Muscle of leg (tissue), 11 donors: Measurements from ENCODE around the gene PAX7. TPM values are rescaled to one million over a fixed set of nuclear protein-coding genes. Genes with fewer than 3 reads are reported as not detected.
A peak's percentile ranks its signal among the peaks of the same experiment; 100 is the strongest.

Source experiments
- DNase-seq: peaks from one replicate; pipeline ENCODE4 v3.0.0; 2013
- H3K27ac ChIP-seq: one replicate; pipeline ENCODE4 v1.5.1; 2013; ENCODE audit warnings: mild to moderate bottlenecking, low read length, control low read depth
- H3K27me3 ChIP-seq: one replicate; pipeline ENCODE4 v1.6.1; 2013; ENCODE audit warnings: low read length; ENCODE audit not compliant: control insufficient read depth, insufficient read depth
- H3K36me3 ChIP-seq: one replicate; pipeline ENCODE4 v1.6.1; 2013; ENCODE audit warnings: low read length; ENCODE audit not compliant: control insufficient read depth, insufficient read depth
- H3K4me1 ChIP-seq: one replicate; pipeline ENCODE4 v1.6.1; 2013; ENCODE audit warnings: low read length; ENCODE audit not compliant: control insufficient read depth, insufficient read depth
- H3K4me3 ChIP-seq: one replicate; pipeline ENCODE4 v1.5.1; 2013; ENCODE audit warnings: low read length, control low read depth
- H3K9me3 ChIP-seq: replicated peaks from 2 replicates; pipeline ENCODE4 v1.6.1; 2013; ENCODE audit warnings: low read depth, low read length; ENCODE audit not compliant: control insufficient read depth
- WGBS: methylation state at CpG from one replicate; pipeline ENCODE4 v1.1.5; 2013; ENCODE audit warnings: missing lambda C conversion rate; ENCODE audit not compliant: insufficient coverage; 5-methylcytosine and 5-hydroxymethylcytosine counted together
- polyA plus RNA-seq, 8 donors: library from polyadenylated mRNA; unstranded; fragments of 120-200 nt; gene quantifications; one replicate each; pipeline versions ENCODE4 v1.2.1 to v1.2.3, GENCODE V29; 2013; ENCODE audit warnings: inconsistent platforms in 1 of 8, low replicate concordance in 1 of 8; ENCODE audit not compliant: insufficient read length in 8 of 8, insufficient read depth in 1 of 8
- total RNA-seq: library from RNA; stranded (reverse); fragments of 120-200 nt; gene quantifications from one replicate; pipeline ENCODE4 v1.2.4, GENCODE V29; 2013

The PAX7 gene
- total and polyA plus RNA-seq, 9 donors: 34.0 to 60.2 (median 47.3) TPM

DNA sequence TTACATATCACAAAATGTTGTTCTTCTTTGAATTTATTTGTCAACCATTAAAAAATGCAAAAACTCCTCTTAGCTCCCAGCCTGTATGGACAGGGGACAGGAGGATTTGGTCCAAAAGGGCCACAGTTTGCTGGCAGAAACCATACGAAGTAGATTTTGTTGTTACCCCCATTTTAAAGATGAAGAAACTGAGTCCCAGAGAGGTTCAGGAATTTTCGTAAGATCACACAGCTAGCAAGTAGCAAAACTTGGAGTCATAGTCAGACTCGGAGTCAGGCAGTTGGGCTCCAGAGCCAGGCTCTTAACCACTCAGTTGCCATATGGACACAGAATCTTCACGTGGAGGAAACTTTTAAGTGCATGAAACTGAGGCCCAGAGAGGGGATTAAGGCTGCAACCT lies 137.4 kb downstream of the PAX7 start:
- Histone ChIP-seq H3K36me3 (no peaks in the 10 kb centered on the region), H3K9me3 (no peaks in the 10 kb centered on the region), H3K27ac (no peak overlapping the region), H3K4me1 (peaks cover 34% of the 10 kb centered on the region), H3K27me3 (peaks cover 8% of the 10 kb centered on the region), H3K4me3 (no peak overlapping the region)
- DNase-seq: no peak
- 52% methylated on average over 4 of the region's 4 CpGs for WGBS

DNA sequence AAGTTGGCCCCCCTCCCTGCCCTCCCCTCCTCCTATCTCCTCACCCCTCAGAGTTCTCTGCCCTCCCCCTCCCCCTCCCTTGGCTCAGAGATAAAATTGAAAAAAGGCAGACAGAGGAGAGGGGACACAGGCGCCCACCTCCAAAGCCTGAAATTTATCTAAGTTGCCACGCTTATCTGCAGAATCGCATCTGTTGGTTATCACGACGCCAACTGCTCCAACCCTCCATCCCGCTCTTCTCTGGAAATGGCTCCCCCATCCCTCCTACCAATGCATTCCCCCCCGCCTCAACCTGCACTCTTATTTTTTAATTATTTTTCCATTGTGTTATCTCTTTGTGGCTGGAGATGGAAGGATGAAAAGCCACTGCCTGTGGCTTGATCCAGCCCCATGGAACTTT lies 138.5 kb downstream of the PAX7 start:
- H3K9me3 ChIP-seq: no peaks in the 10 kb centered on the region
- peaks cover 8% of the 10 kb centered on the region for H3K27me3 ChIP-seq
- H3K4me1 ChIP-seq: peaks cover 26% of the 10 kb centered on the region
- 63% methylated on average over 2 of the region's 7 CpGs for WGBS
- no peak for DNase-seq
- H3K36me3 ChIP-seq: no peaks in the 10 kb centered on the region
- H3K27ac ChIP-seq: no peak overlapping the region
- H3K4me3 ChIP-seq: no peak overlapping the region

DNA sequence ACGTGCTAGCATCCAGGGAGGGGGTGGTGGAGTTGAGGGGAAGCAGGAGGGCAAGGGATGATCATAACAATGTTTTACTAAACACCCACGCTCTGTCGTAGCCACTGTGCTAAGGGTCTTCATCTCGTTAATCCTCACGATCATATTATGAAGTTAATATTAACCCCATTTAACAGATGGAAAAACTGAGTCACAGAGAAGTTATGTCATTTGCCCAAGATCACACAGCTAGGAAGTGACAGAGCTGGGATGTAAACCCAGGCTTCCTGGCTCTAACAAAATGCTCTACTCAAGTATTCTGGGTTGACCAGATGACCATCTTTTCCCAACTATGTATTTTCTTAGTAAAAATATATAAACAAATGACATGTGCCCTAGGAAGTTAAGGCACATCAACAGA lies 140.2 kb downstream of the PAX7 start:
- Histone ChIP-seq H3K4me3 (no peak overlapping the region), H3K27ac (no peak overlapping the region), H3K4me1 (peaks cover 9% of the 10 kb centered on the region), H3K36me3 (no peaks in the 10 kb centered on the region), H3K27me3 (peaks cover 12% of the 10 kb centered on the region), H3K9me3 (no peaks in the 10 kb centered on the region)
- no peak for DNase-seq
- no CpG with 5 or more reads among the region's 5 CpGs for WGBS

DNA sequence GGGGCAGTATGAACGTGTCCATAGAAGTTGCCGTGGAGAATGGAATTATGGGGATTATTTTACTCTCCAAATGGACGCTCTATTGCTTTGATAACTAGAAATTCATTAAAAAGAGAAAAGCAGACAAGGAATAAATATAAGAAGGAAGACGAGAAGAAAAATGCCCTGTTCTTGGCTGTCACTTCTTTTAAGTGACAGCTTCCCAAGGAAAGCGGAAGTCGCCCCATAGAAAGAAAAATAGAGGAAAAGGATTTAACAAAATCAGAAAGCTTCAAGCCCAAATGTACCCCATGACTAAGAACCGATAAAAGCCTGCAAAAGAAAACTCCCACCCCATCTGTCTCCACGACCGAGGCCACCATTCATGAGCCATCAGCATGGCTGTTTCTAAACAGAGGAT lies 143.1 kb downstream of the PAX7 start:
- no peak for DNase-seq
- WGBS: 80% methylated on average over 1 of the region's 9 CpGs
- Histone ChIP-seq H3K9me3 (no peaks in the 10 kb centered on the region), H3K4me1 (peaks cover 6% of the 10 kb centered on the region), H3K4me3 (no peak overlapping the region), H3K36me3 (no peaks in the 10 kb centered on the region), H3K27me3 (peaks cover 10% of the 10 kb centered on the region), H3K27ac (no peak overlapping the region)

DNA sequence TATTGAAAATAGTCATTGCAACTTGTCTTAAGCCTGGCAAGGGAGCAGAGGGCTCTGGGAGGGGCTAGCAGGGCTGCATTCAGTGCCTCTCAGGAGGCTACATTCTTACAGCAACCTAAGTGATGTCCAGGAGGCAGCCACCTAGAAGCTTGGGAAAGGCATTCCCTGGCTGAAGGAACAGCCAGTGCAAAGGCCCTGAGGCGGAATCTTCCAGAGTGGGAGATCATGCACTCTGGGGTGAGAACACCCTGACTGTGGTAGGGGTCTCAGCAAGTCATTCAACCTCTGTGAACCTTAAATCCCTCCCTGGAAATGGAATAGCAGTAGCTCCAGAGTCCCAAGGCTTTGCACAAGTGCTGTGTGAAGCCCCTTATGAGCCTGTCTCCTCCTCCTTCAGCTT lies 144.7 kb downstream of the PAX7 start:
- H3K9me3 ChIP-seq: no peaks in the 10 kb centered on the region
- H3K4me1 ChIP-seq: peaks cover 10% of the 10 kb centered on the region
- H3K4me3 ChIP-seq: no peak overlapping the region
- peaks cover 8% of the 10 kb centered on the region for H3K27me3 ChIP-seq
- no peaks in the 10 kb centered on the region for H3K36me3 ChIP-seq
- no peak overlapping the region for H3K27ac ChIP-seq
- WGBS: 100% methylated on average over 1 of the region's 1 CpG
- no peak for DNase-seq

DNA sequence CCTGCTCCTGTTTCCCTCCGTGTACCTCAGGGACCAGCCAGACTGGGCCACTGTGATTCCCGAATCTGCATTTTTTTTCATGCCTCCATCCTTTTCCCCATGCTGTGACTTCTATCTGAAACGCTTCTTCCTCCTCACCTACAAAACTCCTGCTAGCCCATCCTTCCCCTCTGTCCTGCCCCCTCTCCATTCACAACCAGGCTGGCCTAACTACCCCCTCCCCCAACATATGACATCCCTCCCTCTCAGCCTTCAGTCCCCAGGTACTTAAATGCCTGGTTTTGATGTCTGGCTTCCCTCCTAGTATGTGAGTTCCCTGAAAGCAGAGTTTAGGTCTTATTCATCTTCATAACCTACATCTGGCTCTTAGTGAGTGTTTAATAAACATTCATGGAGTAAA lies 146.1 kb downstream of the PAX7 start:
- no peaks in the 10 kb centered on the region for H3K9me3 ChIP-seq
- H3K4me3 ChIP-seq: no peak overlapping the region
- H3K27ac ChIP-seq: no peak overlapping the region
- H3K4me1 ChIP-seq: peaks cover 10% of the 10 kb centered on the region
- no peaks in the 10 kb centered on the region for H3K36me3 ChIP-seq
- H3K27me3 ChIP-seq: peaks cover 8% of the 10 kb centered on the region
- WGBS: 47% methylated on average over 3 of the region's 3 CpGs
- DNase-seq: no peak

DNA sequence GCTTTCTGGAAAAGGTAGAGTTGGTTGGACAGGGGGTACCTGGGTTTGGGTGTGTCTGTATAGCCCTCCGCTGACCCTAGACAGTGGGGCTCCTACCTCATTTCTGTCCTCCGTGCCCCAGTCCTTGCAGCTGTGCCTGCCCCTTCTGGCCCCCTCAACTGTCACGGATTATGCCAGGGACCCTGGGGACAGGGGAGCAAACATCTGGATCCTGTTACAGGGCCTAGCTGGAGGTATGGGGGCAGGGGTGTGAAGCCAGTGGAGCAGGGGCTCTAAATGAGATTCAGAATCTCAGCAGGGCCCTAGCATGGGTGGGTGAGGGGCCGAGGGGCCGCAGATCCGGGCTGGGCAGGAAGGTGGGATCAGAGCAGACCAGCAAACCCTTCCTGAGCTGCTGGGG lies 147.8 kb downstream of the PAX7 start:
- Histone ChIP-seq H3K9me3 (no peaks in the 10 kb centered on the region), H3K36me3 (no peaks in the 10 kb centered on the region), H3K4me1 (peaks cover 10% of the 10 kb centered on the region), H3K4me3 (no peak overlapping the region), H3K27ac (no peak overlapping the region), H3K27me3 (peaks cover 6% of the 10 kb centered on the region)
- no peak for DNase-seq
- 15% methylated on average over 6 of the region's 6 CpGs for WGBS

DNA sequence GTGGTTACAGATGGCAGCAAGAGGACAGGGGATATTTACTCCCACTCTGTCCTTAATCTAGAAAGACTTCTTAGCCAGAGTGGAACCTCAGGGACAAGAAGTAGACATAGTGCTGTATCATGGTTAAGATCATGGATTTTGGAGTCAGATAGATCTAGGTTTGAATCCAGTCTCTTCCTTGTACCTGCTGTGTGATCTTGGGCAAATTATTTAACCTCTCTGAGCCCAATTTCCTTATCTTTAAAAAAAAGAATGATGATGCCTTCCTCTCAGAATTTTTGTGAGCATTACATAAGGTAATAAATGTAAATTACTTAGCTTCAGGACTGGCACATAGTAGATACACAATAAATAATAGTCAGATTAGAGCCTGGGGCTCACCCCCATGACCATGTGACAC lies 150.4 kb downstream of the PAX7 start:
- no peak for DNase-seq
- H3K4me1 ChIP-seq: peaks cover 25% of the 10 kb centered on the region
- no peak overlapping the region for H3K4me3 ChIP-seq
- no peaks in the 10 kb centered on the region for H3K9me3 ChIP-seq
- H3K27me3 ChIP-seq: peaks cover 2% of the 10 kb centered on the region
- no peaks in the 10 kb centered on the region for H3K36me3 ChIP-seq
- H3K27ac ChIP-seq: no peak overlapping the region

DNA sequence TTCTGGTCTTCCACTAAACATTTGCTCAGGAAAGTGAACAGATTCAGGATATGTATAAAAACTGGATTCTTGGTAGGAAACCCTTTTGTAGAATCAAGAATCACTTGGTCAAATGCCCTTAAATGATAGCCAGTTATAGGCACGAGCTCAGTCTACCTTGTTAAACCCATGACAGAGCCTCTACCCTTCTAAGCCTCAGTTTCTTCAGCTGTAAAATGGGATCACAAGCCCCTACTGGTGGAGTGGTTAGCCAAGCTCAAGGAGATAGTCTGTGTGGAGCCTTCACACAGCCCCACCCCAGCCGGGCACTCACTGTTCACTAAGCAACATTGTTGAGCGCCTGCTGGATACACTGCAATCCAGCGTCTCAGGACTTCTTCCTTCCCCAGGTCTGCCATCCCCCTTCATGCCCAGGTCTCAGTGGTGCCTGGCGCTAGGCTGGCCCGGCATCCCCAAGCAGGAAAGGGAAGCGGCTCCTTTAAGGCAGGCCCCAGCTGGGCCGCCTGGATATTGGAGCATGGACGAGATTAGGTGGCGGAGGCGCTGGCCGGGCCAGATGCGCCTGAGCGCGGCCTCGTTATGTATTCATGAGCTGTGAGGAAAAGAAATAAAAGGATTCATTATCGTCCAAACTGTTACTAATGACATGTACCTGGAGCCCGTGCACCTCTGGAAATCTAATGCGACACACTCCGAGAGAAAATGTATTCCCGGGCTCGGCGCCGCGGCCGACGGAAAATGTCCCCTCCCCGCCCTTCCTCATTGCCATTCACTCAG lies 153.2 kb downstream of the PAX7 start:
- peaks cover 17% of the 10 kb centered on the region for H3K4me1 ChIP-seq
- H3K36me3 ChIP-seq: no peaks in the 10 kb centered on the region
- H3K9me3 ChIP-seq: no peaks in the 10 kb centered on the region
- 40% methylated on average over 23 of the region's 28 CpGs for WGBS
- H3K4me3 ChIP-seq: peak overlapping the region; percentile 14
- no peak overlapping the region for H3K27ac ChIP-seq
- DNase-seq: peak; percentile 61
- H3K27me3 ChIP-seq: peaks cover 1% of the 10 kb centered on the region

DNA sequence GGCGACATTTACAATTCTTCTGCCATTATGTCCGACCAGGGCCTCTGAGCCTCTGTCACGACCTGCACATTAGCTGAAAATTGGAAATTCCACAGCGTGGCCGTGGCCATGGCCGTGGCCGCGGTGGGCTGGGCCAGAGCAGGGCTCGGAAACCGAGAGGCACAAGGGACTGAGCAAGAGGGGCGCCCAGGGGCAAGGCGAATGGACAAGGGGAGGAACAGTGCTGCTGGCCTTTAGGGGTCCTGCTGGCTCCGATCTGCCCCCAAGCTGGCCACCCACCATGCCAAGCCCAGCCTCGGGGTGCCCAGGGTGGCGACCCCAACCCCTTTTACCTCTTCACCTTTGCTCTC lies 153.8 kb downstream of the PAX7 start:
- 26% methylated on average over 12 of the region's 15 CpGs for WGBS
- H3K4me1 ChIP-seq: peaks cover 15% of the 10 kb centered on the region
- H3K36me3 ChIP-seq: no peaks in the 10 kb centered on the region
- no peaks in the 10 kb centered on the region for H3K9me3 ChIP-seq
- H3K27ac ChIP-seq: no peak overlapping the region
- no peak for DNase-seq
- no peaks in the 10 kb centered on the region for H3K27me3 ChIP-seq
- H3K4me3 ChIP-seq: peak overlapping the region; percentile 14

DNA sequence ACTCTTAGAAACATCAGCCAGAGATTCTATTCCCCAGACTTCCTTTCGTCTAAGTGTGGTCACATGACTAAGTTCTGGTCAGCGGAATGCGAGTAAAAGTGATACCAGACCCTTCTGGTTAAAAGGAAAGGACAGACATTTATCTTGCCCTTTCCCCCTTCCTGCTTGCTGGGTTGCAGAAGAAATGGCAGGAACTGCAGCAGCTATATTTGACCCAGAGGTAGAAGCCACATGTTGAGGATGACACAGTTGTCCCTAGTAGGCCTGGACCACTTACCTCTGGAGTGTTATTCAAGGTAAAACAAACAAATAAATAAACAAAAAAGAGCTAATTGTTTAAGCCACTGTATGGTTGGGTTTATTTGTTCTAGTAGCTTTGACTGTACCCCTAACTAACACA lies 155.5 kb downstream of the PAX7 start:
- H3K4me3 ChIP-seq: no peak overlapping the region
- no peaks in the 10 kb centered on the region for H3K9me3 ChIP-seq
- H3K27me3 ChIP-seq: no peaks in the 10 kb centered on the region
- peaks cover 15% of the 10 kb centered on the region for H3K4me1 ChIP-seq
- no peaks in the 10 kb centered on the region for H3K36me3 ChIP-seq
- H3K27ac ChIP-seq: no peak overlapping the region
- 70% methylated on average over 3 of the region's 3 CpGs for WGBS
- DNase-seq: no peak
